HG02763 (cell line): ENCODE data around the gene C11orf21.
A peak's percentile ranks its signal among the peaks of the same experiment; 100 is the strongest.

Experiments used
- ATAC-seq: cut with Tn5 transposase; IDR thresholded peaks from one replicate; pipeline ENCODE4 v1.9.1; 2021; ENCODE audit warnings: mild to moderate bottlenecking, moderate library complexity; ENCODE audit not compliant: unreplicated experiment

Gene C11orf21

DNA sequence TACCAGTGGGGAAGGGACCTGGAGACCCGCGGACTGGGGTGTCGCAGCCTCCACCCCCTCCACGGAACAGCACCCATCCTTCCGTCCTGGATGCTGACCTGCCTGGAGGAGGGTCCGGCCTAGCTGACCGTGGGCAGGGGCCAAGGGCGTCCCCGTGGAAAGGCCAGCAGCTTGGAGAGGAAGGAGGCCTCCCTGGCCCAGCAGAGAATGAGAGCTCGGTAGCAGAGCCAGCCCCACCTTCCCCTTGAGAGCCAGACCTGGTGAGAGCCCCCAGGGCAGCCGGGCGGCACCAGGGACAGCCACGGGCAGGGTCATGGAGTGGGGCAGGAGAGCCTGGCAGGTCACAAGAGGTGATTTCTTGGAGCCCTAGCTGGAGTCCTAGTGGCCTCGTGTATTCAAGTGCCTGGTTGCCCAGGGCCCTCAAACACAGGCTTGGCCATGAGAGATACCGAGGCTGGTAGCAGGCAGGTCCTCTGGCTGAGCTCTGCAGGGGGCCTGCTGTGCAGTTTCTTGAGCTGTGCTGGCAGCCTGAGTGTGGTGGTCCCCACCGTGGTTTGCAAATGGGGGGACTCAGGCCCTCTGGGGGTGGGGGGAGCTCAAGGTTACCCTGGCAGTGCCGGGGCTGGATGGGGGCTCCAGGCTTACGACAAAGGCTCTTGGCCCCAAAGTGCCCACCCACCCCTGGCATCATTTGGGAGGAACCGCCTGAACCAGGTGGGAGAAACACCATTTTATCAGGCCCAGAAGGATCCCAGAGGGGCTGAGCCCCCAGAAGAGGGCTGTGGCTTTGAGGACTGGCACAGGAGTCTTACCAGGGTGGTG lies 7.7 kb upstream of the C11orf21 start:
- no peak for ATAC-seq

GRCh38 chr11:2308713-2309112 lies 7.0 kb upstream of the C11orf21 start:
- no peak for ATAC-seq

DNA sequence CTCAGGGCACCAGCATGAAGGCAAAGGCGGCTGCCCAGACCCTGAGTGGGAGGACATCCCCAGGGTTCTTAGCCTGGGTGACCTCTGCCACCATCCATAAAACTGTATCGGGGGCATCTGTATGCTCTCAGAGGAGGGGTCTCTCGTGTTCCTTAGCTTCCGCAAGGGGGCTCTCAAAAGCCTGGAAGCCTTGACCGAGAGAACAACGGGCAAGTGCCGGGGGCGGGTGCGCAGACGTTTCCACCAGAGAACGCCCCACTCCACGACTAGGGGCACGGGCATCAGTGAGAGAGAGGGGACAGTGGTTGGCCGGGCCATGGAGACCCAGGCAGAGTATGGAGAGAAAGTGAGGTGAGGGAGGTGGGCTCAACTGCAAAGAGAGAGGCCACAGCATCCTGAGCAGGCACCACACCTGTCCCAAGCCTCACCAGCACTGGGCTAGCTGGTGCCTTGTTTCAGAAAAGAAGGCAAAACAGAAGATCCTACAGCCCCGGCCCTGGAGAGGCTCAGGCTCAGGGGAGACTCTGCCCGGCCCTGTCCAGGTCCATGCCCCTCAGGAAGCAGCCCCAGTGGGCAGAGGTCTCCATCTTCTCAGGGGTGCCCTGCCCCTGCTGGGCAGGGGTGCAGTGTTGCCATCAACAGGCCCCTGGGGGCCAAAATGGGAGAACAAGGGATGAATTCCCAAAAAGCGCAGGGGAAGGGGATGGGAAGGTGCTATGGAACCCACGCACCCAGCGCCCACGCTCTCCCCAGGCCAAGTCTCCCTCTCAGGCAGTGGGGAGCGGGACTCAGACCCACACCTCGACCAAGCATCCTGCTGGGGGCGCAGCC lies 6.0 kb upstream of the C11orf21 start:
- ATAC-seq = no peak

DNA sequence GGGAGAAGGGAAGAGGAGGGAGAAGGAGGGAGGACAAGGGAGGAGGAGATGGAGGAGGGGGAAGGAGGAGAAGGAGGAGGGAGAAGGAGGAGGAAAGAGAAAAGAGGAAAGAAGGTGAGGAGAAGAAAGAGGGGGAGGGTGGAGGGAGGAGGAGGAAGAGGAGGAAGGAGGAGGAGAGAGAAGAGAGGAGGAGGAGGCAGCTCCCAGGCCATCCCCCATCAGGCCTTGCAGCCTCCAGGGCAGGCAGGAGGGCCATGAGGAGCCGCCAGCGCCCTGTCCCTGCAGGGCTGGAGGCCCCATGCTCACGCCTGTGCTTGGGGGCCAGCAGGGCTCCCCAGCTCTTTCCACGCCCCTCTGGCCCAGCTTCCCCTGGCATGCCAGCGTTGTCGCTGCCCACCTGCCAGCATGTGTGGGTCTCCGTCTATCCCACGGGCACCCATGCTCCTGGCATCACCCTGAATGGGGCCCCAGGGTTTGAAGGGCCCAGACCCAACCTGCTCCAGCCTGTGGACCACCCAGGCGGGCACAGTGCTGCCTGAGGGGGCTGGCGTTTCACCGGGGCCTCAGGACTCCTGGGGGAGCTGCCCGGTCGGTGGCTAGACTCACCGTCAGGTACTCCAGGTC lies 5.3 kb upstream of the C11orf21 start:
- no peak for ATAC-seq

DNA sequence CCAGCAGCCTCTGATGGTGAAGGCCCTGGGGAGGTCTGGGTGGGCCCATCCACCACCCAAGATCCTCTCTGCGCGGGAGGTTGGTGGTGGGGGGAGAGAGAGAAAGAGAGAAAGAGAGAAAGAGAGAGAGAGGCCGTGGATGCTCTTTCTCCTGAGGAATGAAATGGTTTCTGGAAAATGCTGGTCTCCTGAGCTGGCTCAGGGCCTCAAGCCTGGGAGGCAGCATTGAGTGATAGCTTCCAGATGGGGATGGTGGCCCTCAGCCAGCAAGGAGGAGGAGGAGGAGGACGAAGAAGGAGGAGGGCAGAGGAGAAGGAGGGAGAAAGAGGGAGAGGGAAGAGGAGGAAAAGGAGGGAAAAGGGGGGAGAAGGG lies 4.7 kb upstream of the C11orf21 start:
- ATAC-seq = no peak

- no peak for ATAC-seq
Observed at GRCh38 chr11:2305788-2306451, 4.2 kb upstream of the C11orf21 start.

DNA sequence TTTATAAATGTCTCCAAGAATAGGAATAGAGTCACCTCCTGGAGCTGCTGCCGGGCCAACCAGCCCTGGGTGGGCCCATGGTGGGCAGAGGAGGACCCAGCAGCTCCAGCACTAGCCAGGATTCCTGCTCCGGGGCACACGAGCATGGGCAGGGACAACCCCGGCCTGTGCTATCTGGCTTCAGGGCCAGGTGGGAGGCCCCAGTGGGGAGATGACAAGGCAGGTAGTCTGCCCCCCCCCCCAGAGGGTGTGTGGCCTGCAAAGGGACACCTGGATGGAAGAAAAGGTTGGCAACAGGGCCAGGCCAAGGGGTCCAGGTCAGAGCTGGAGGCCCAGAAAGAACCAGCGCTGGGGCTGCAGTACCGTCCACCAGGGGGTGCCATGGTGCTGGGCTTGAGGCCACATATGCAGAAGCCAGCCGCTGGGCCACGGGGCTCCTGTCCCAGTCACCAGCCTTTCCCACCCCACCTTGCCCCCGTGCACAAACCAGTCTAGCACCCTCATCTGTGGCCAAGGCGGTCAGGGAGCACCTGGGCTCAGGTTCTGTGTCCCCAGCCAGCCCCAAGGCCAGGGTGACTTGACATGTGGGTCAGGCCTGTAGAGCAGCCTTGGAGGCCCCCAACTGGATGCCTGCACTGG lies 3.5 kb upstream of the C11orf21 start:
- ATAC-seq = no peak

DNA sequence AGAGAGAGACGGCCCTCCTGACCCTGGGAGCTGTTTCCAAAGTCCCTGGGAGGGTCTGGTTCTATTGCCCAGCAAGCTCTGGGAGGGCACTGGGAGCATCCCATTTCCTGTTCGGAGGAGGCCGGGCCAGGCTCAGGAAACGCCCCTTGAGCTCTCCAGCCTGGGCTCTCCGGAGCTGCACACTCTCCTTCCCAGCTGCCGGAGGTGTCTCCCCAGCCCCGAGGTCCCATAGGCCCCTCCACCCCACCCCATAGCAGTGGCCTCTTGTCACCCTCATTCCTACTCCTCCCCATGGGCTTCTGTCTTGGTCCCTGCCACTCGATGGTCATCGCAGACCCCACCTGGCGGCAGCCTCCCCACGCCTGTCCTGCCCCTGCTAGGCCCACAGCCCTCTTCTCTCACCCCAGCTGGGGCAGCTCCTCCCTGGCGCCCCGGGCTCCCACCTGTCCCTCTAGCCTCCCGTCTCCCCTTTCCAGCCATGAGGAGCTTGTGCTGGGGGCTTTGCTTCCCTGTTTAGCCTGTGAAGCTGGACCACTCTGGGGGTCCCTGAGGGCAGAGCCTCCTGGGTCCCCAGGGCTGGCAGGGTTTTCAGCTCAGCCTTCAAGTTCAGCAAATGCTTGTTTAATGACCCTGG lies 2.9 kb upstream of the C11orf21 start:
- ATAC-seq = no peak

DNA sequence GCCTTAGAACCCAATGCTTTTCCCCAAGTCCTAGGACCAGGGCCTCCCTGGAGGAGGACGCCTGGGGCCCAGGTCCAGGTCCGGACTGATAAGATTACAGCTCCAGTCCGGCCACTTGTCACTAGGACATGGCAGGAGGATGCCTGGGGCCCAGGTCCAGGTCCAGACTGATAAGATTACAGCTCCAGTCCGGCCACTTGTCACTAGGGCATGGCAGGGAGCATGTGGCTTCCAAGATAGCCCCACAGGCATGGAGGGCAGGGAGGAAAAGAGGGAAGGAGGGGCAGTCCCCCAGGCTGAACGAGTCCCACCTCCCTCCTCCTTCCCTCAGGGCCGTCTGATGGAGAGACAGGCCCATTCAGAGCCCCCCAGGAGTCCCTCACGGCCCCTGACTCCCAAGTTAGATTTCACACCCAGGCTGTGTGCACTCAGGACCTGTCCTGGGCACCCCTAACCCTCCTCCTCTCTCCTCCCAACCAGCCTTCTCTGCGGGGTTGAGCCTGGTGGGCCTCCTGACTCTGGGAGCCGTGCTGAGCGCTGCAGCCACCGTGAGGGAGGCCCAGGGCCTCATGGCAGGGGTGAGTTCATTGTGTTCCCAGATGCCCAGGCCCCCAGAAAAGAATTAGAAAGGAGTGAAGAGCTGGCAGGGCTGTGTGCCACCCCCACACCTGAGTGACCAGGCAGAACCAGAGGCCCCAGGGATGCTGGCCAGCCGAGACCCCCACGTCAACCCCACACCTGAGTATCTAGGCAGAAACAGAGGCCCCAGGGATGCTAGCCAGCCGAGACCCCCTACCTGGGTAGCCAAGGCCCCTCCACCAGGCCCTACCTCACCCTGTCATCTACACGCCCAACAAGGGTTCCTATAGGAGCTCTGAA lies 2.1 kb upstream of the C11orf21 start:
- no peak for ATAC-seq

GRCh38 chr11:2302896-2303626 lies 1.3 kb upstream of the C11orf21 start:
- no peak for ATAC-seq

GRCh38 chr11:2302306-2302895 lies 683 bp upstream of the C11orf21 start:
- ATAC-seq = peak; percentile 8

GRCh38 chr11:2300936-2301630 lies 635 bp downstream of the C11orf21 start:
- no peak for ATAC-seq

- no peak for ATAC-seq
Observed at GRCh38 chr11:2300290-2300935, 1.3 kb downstream of the C11orf21 start.

GRCh38 chr11:2299773-2300172 lies 1.9 kb downstream of the C11orf21 start:
- no peak for ATAC-seq

DNA sequence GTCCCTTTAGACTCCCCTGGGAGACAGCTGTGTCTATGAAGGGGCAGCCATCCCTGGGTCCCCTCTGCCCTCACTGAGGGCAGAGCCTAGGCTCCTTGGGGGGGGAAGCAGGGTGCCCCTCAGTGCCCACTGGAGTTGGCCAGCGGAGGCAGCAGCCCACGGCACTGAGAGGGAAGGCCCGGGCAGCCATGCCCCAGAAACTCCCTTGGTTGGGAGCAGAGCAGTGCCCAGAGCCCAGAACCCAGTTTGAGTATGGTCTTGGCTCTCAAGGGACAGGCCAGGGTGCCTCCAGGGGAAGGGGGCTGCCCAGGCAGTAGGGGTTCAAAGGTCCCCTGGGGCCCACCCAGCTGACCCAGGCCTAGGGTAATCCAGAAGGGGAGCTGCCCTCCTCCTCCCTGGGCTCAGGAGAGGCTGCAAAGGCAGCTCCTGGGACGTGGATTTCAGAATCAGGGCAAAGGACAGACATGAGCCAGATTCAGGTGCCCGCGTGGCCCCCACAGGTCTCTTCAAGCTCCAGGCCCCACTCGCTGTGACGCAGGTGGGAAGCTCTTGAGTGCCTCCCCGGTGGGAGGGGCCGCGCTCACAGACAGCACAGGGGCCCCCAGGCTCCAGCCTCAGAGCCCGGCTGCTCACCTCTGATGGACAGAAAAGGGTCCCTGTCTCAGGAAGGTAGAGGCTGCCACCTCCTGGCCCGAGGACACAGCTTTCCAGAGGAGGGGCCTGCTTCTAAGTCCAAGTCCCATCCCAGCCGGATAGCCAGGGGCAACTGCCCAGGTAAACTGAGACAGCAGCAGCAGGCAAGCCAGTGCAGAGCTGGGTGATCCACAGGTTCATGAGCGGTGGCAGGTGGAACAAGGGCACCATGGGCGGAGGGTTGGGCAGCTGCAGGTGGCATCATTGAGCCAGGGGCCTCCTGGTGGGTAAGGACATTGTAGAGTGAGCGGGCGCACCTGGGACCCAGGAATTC lies 2.6 kb downstream of the C11orf21 start:
- ATAC-seq = no peak
